Peyer's patch (tissue), 4 donors: Measurements from ENCODE around the gene FKBP8. TPM values are rescaled to one million over a fixed set of nuclear protein-coding genes. Genes with fewer than 3 reads are reported as not detected.

ENCODE experiments used
- DNase-seq, 3 donors: peaks; one replicate each; pipeline ENCODE4 v3.0.0-alpha.2; 2017 to 2019
- H3K27ac ChIP-seq, 4 donors: fragments of 200-600 bp; sonication (generic); one replicate each; pipeline ENCODE4 v1.5.1; 2016 to 2019
- H3K27me3 ChIP-seq, 2 donors: fragments of 200-600 bp; sonication (generic); one replicate each; pipeline ENCODE4 v1.5.1; 2019
- H3K36me3 ChIP-seq, 3 donors: fragments of 200-600 bp; sonication (generic); one replicate each; pipeline ENCODE4 v1.5.1; 2016 to 2019
- H3K4me1 ChIP-seq, 4 donors: fragments of 200-600 bp; sonication (generic); one replicate each; pipeline ENCODE4 v1.5.1; 2016 to 2019
- H3K4me3 ChIP-seq, 4 donors: fragments of 200-600 bp; sonication (generic); 1 replicate in 3 of 4; 2 replicates in 1 of 4; pipeline ENCODE4 v1.5.1; 2016 to 2019; ENCODE audit warnings: mild to moderate bottlenecking in 1 of 4
- H3K9me3 ChIP-seq, 4 donors: fragments of 200-600 bp; sonication (generic); one replicate each; pipeline ENCODE4 v1.5.1; 2016 to 2019; ENCODE audit warnings: mild to moderate bottlenecking in 1 of 4
- POLR2A ChIP-seq, 2 donors: fragments of 450-650 bp; IDR thresholded peaks; one replicate each; pipeline ENCODE4 v1.5.1; 2017; ENCODE audit warnings: antibody characterized with exemption in 2 of 2, mild to moderate bottlenecking in 2 of 2, moderate library complexity in 2 of 2
- total RNA-seq, 4 donors: library from RNA; depleted of rRNA; stranded (reverse); fragments of >200 nt; gene quantifications; one replicate each; pipeline ENCODE4 v1.1.0, GENCODE V29; 2016
- TF ChIP-seq, protein P1 (sequence below), 6 experiments: fragments of 450-650 bp in 4 of 6; fragments of 200-600 bp in 2 of 6; sonication (generic) in 1 of 6; IDR thresholded peaks; one replicate each; pipeline ENCODE4 v1.5.1; 2017 to 2019; ENCODE audit warnings: antibody characterized with exemption in 6 of 6, mild to moderate bottlenecking in 3 of 6, moderate library complexity in 1 of 6

Gene FKBP8
- total RNA-seq, 4 donors from 2014 or later: 231 to 333 (median 264) TPM

DNA sequence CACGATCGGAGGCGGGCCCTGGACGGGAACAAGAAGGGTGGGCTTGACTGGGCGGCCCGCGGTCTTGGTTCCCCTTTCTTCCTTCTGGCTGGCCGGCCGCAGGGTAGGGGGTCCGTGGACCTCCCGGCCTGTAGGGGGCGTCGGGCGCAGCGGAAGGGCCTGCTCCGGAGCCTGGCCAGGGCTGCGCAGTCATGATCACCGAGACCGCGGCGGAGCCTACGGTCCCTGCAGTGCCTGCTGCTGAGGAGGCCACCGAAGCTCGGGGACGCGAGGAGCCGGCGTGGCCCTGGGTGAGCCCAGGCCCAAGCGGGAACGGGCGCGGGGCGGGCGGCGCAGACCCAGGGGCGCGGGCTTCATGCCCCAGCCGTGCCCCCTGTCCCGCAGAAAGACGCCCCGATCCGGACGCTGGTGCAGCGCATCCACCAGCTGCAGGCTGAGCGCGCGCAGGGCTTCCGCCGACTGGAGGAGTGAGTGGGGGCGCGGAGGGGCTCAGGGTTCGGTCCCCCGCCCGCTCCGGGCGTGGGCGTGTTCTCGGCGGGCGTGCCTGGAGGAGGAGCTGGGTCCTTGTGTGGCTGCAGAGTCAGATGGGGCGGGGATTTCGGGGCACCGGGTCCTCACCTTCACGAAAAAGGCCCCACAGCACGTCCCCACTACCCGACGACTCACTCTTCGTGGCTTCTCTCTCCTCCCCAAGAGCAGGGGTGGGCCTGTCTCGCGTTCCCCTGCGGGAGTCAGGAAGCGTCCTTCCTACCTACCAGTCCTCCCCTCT lies 45.4 kb upstream of the FKBP8 start, which contains the start of gene REX1BD:
REX1BD (plus strand) TSS at position 188 of the 769 bp plus-strand sequence; CDS start at position 192, 4 bp downstream.
- Histone ChIP-seq H3K27ac (peak within 1 kb of the TSS; percentile 81 to 90 (median 88)), H3K36me3 (peaks cover 0 to 11% (median 0%) of the 10 kb centered on the region in 3 donors), H3K4me1 (peaks cover 0 to 15% (median 3%) of the 10 kb centered on the region in 4 donors), H3K27me3 (no peaks in the 10 kb centered on the region), H3K9me3 (no peaks in the 10 kb centered on the region), H3K4me3 (peak within 1 kb of the TSS; percentile 69 to 93 (median 85))
- TF ChIP-seq, protein P1, sequence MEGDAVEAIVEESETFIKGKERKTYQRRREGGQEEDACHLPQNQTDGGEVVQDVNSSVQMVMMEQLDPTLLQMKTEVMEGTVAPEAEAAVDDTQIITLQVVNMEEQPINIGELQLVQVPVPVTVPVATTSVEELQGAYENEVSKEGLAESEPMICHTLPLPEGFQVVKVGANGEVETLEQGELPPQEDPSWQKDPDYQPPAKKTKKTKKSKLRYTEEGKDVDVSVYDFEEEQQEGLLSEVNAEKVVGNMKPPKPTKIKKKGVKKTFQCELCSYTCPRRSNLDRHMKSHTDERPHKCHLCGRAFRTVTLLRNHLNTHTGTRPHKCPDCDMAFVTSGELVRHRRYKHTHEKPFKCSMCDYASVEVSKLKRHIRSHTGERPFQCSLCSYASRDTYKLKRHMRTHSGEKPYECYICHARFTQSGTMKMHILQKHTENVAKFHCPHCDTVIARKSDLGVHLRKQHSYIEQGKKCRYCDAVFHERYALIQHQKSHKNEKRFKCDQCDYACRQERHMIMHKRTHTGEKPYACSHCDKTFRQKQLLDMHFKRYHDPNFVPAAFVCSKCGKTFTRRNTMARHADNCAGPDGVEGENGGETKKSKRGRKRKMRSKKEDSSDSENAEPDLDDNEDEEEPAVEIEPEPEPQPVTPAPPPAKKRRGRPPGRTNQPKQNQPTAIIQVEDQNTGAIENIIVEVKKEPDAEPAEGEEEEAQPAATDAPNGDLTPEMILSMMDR (IDR thresholded peaks at IDR 0.05): peak; percentile 80 to 93 (median 89)
- peak; percentile 37 to 38 for TF ChIP-seq POLR2A (IDR thresholded peaks at IDR 0.05)
- DNase-seq: peak; percentile 82 to 92 (median 90)

DNA sequence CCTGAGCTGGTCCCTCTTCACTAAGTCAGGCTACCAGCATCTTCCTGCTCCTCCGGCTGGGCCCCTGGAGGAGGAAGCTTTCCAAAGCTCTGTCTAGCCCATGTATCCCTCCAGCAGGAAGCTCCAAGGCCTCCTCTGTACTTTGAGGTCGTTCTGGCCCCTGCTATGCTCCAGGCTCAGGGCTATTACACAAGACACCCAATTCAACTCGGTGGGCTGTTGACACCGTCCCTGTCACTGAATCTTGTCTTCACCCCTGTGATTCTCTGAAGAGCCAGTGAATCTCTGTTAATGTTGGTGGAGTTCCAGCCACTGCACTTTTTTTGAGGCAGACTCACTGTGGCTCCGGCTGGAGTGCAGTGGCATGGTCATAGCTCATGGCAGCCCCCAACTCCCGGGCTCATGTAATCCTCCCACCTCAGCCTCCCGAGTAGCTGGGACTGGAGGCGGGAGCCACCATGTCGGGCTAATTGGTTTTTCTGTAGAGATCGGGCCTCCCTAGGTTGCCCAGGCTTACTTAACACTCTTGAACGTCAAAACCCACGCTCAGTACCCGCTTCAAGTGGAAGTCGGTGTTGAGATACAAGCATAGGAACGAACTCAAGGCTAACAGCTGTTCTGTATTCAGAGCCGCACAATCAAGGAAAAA lies 44.7 kb upstream of the FKBP8 start:
- DNase-seq: no peak

DNA sequence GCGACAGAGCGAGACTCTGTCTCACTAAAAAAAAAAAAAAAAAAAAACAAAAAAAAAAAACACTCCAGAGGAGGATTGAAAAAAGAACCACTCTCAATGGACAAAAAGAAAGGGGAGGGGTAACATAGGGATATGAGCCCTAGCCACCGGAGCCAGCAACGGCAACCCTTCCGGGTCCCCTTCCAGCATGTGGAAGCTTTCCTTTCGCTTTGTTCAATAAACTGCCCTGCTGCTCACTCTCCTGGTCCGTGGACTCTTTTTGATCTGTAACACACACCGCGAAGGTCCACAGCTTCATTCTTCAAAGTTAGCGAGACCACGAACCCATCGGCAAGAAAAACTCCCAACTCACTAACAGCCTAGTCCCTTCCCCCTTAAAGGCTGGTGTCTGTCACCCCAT lies 44.2 kb upstream of the FKBP8 start:
- Histone ChIP-seq H3K4me1 (peaks cover 0 to 14% (median 3%) of the 10 kb centered on the region in 4 donors), H3K9me3 (no peaks in the 10 kb centered on the region), H3K27me3 (no peaks in the 10 kb centered on the region), H3K36me3 (peaks cover 0 to 11% (median 0%) of the 10 kb centered on the region in 3 donors), H3K4me3 (no peak overlapping the region), H3K27ac (peak overlapping the region in 2 of 4 donors; percentile 88 to 89)
- DNase-seq: no peak
- TF ChIP-seq, protein P1 (IDR thresholded peaks at IDR 0.05): no peak
- TF ChIP-seq POLR2A (IDR thresholded peaks at IDR 0.05): no peak

More for the DNA sequence above, 44.7 kb upstream of the FKBP8 start:
- H3K4me3 ChIP-seq: peak overlapping the region; percentile 69 to 93 (median 85)
- peaks cover 0 to 14% (median 3%) of the 10 kb centered on the region in 4 donors for H3K4me1 ChIP-seq
- peak overlapping the region; percentile 81 to 90 (median 88) for H3K27ac ChIP-seq
- H3K9me3 ChIP-seq: no peaks in the 10 kb centered on the region
- peaks cover 0 to 11% (median 0%) of the 10 kb centered on the region in 3 donors for H3K36me3 ChIP-seq
- H3K27me3 ChIP-seq: no peaks in the 10 kb centered on the region
- TF ChIP-seq, protein P1 (IDR thresholded peaks at IDR 0.05): no peak
- no peak for TF ChIP-seq POLR2A (IDR thresholded peaks at IDR 0.05)

DNA sequence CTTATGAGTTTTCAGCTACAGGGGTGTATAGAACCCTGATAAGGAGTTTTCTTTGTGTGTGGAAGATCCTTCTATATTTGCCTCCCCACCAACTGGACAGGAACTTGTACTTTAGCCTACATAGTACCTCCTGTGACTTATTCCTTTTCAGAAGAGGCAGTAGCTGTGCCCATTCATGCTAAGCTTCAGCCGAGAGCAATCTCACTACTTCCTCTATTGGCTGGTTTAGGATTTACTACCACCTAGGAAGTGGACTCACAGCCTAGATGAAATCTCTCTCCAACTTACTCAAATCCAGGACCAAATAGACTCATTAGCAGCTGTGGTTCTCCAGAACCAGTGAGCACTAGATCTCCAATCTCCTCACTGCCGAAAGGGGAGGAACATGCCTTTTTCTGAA lies 42.9 kb upstream of the FKBP8 start:
- H3K36me3 ChIP-seq: peaks cover 0 to 11% (median 0%) of the 10 kb centered on the region in 3 donors
- no peaks in the 10 kb centered on the region for H3K27me3 ChIP-seq
- DNase-seq: no peak
- H3K9me3 ChIP-seq: no peaks in the 10 kb centered on the region
- H3K27ac ChIP-seq: no peak overlapping the region
- no peak overlapping the region for H3K4me3 ChIP-seq
- no peak for TF ChIP-seq POLR2A (IDR thresholded peaks at IDR 0.05)
- TF ChIP-seq, protein P1 (IDR thresholded peaks at IDR 0.05): peak in 1 of 6 experiments; percentile 9
- peaks cover 0 to 14% (median 3%) of the 10 kb centered on the region in 4 donors for H3K4me1 ChIP-seq

DNA sequence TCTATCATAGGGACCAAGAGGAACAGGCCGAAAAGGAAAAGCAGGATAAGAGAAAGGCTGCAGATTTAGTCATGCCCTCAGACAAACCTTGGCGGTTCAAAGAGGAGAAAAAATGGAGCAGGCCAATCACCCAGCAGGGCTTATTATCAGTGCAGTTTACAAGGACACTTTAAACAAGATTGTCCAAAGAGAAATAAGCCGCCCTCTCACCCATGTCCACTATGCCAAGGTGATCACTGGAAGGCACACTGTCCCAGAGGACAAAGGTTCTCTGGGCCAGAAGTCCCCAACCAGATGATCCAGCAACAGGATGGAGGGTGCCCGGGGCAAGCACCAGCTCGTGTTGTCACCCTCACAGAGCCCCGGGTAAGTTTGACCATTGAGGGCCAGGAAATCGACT lies 36.9 kb upstream of the FKBP8 start:
- Histone ChIP-seq H3K9me3 (no peaks in the 10 kb centered on the region), H3K4me1 (no peaks in the 10 kb centered on the region), H3K36me3 (peaks cover 0 to 20% (median 0%) of the 10 kb centered on the region in 3 donors), H3K27me3 (no peaks in the 10 kb centered on the region), H3K27ac (no peak overlapping the region), H3K4me3 (no peak overlapping the region)
- DNase-seq: no peak
- TF ChIP-seq, protein P1 (IDR thresholded peaks at IDR 0.05): no peak
- TF ChIP-seq POLR2A (IDR thresholded peaks at IDR 0.05): no peak
